Mucosa of rectum (tissue), 2 donors: ENCODE measurements around the gene CDC5L.

Source experiments
- H3K27ac ChIP-seq, 2 donors: one replicate each; pipeline ENCODE4 v1.7.0; 2013; ENCODE audit warnings: inconsistent platforms in 2 of 2, low read depth in 2 of 2, low read length in 2 of 2
- H3K27me3 ChIP-seq, 2 donors: one replicate each; pipeline ENCODE4 v1.7.0; 2013; ENCODE audit warnings: low read length in 2 of 2; ENCODE audit not compliant: control insufficient read depth in 2 of 2, insufficient read depth in 2 of 2
- H3K36me3 ChIP-seq, 2 donors: one replicate each; pipeline ENCODE4 v1.7.0; 2013; ENCODE audit warnings: low read length in 2 of 2; ENCODE audit not compliant: control insufficient read depth in 2 of 2, insufficient read depth in 2 of 2
- H3K4me1 ChIP-seq, 2 donors: one replicate each; pipeline ENCODE4 v1.7.0; 2013; ENCODE audit warnings: low read length in 2 of 2, mild to moderate bottlenecking in 1 of 2; ENCODE audit not compliant: control insufficient read depth in 2 of 2, insufficient read depth in 2 of 2
- H3K4me3 ChIP-seq, 2 donors: one replicate each; pipeline ENCODE4 v1.7.0; 2013; ENCODE audit warnings: low read length in 2 of 2
- H3K9ac ChIP-seq, 2 donors: one replicate each; pipeline ENCODE4 v1.7.0; 2013; ENCODE audit warnings: low read length in 2 of 2, low read depth in 1 of 2, mild to moderate bottlenecking in 1 of 2
- H3K9me3 ChIP-seq, 2 donors: one replicate each; pipeline ENCODE4 v1.7.0; 2013; ENCODE audit warnings: low read length in 2 of 2; ENCODE audit not compliant: control insufficient read depth in 2 of 2
- donor health status: healthy.
- donor health status: Normal muscosa, but diverticular disease.

Gene CDC5L

GRCh38 chr6:44493132-44493531 is 105.6 kb downstream of the CDC5L start:
- no peaks in the 10 kb centered on the region for H3K9me3 ChIP-seq
- H3K4me1 ChIP-seq: no peaks in the 10 kb centered on the region
- H3K27me3 ChIP-seq: no peaks in the 10 kb centered on the region
- H3K9ac ChIP-seq: no peak overlapping the region
- no peak overlapping the region for H3K27ac ChIP-seq
- no peaks in the 10 kb centered on the region for H3K36me3 ChIP-seq
- no peak overlapping the region for H3K4me3 ChIP-seq

GRCh38 chr6:44493593-44493992 is 106.1 kb downstream of the CDC5L start:
- Histone ChIP-seq H3K27me3 (no peaks in the 10 kb centered on the region), H3K4me3 (no peak overlapping the region), H3K36me3 (no peaks in the 10 kb centered on the region), H3K4me1 (no peaks in the 10 kb centered on the region), H3K27ac (no peak overlapping the region), H3K9me3 (no peaks in the 10 kb centered on the region), H3K9ac (no peak overlapping the region)

- Histone ChIP-seq H3K27me3 (no peaks in the 10 kb centered on the region), H3K9me3 (no peaks in the 10 kb centered on the region), H3K4me3 (no peak overlapping the region), H3K36me3 (no peaks in the 10 kb centered on the region), H3K9ac (no peak overlapping the region), H3K4me1 (no peaks in the 10 kb centered on the region), H3K27ac (no peak overlapping the region)
Observed at GRCh38 chr6:44494011-44494501, 106.5 kb downstream of the CDC5L start.

DNA sequence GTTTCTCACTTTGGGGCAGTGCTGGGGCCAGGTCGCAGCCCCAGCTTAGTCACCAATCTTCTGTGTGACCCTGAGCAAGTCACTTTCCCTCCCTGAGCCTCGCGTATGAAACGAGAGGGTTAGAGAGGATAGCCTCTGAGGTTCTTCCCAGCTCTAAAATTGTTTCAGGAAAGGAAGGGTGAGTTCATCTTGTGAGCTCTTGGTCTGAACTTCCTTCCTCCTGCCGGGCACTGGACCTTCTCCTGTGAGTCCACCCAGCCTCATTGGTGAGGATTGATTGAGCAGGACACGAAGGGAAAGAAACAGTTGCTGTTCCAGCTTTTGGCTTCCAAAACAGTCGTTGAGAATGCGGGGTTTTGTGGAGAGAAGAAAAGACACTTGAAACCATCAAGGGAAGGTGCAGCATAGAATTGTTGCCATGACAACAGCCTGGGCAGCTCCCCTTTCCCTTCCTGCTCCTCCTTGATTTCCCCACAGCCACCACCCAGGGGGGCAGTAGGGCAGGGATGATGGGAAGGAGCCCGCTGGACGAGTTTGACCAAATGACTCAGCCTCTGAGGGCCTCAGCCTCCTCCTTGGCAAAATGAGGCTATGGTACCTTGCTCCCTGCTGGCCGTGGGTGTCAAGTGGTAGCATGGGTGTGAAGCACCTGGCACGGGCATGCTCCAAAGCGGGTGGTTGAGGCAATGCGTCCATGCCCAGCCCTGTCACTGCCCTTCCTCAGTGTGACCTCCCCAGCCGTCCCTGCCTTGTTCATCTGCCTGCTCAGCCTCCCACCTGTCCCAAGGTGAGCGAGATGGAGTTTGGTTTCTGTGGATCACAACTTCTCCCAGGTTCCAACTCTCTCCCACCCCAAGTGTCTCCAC is 107.8 kb downstream of the CDC5L start:
- Histone ChIP-seq H3K9me3 (no peaks in the 10 kb centered on the region), H3K4me3 (no peak overlapping the region), H3K36me3 (no peaks in the 10 kb centered on the region), H3K27me3 (no peaks in the 10 kb centered on the region), H3K4me1 (no peaks in the 10 kb centered on the region), H3K27ac (no peak overlapping the region), H3K9ac (no peak overlapping the region)

- no peaks in the 10 kb centered on the region for H3K9me3 ChIP-seq
- H3K4me3 ChIP-seq: no peak overlapping the region
- H3K36me3 ChIP-seq: no peaks in the 10 kb centered on the region
- no peak overlapping the region for H3K27ac ChIP-seq
- H3K4me1 ChIP-seq: no peaks in the 10 kb centered on the region
- H3K27me3 ChIP-seq: no peaks in the 10 kb centered on the region
- no peak overlapping the region for H3K9ac ChIP-seq
Observed at GRCh38 chr6:44496665-44497369, 109.3 kb downstream of the CDC5L start.

GRCh38 chr6:44497807-44498206 is 110.3 kb downstream of the CDC5L start:
- H3K27ac ChIP-seq: no peak overlapping the region
- no peaks in the 10 kb centered on the region for H3K27me3 ChIP-seq
- H3K4me3 ChIP-seq: no peak overlapping the region
- no peaks in the 10 kb centered on the region for H3K36me3 ChIP-seq
- H3K9me3 ChIP-seq: no peaks in the 10 kb centered on the region
- H3K9ac ChIP-seq: no peak overlapping the region
- no peaks in the 10 kb centered on the region for H3K4me1 ChIP-seq

GRCh38 chr6:44498436-44498835 is 110.9 kb downstream of the CDC5L start:
- Histone ChIP-seq H3K36me3 (no peaks in the 10 kb centered on the region), H3K27ac (no peak overlapping the region), H3K4me3 (no peak overlapping the region), H3K27me3 (no peaks in the 10 kb centered on the region), H3K9ac (no peak overlapping the region), H3K9me3 (no peaks in the 10 kb centered on the region), H3K4me1 (no peaks in the 10 kb centered on the region)

DNA sequence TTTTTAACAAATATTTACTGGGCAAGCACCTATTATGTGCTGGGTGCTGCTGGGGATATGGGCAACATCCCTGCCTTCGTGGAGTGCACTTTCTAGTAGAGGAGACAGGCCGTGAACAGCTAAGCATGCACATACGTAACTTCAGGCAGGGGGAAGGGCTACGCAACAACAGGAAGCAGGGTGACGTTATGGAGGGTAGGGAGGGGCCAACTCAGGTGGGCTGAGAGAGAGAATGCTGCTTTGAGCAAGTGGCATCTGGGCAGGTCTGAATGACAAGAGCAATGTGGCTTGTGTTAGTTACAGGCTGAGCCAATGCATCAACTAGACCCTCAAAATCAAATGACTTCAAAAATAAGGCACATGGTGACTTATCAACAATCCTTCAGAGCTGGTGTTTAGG is 112.1 kb downstream of the CDC5L start:
- H3K27ac ChIP-seq: no peak overlapping the region
- no peak overlapping the region for H3K4me3 ChIP-seq
- H3K36me3 ChIP-seq: no peaks in the 10 kb centered on the region
- H3K4me1 ChIP-seq: no peaks in the 10 kb centered on the region
- H3K9me3 ChIP-seq: no peaks in the 10 kb centered on the region
- H3K27me3 ChIP-seq: no peaks in the 10 kb centered on the region
- no peak overlapping the region for H3K9ac ChIP-seq
